Adipocyte (in vitro differentiated cells): ENCODE results near the gene PLCXD3.
"Not testable (repeated sequence)": the region's sequence is repeated elsewhere in the genome, so short reads cannot be mapped to it uniquely, and the experiment has no call there.

Experiments used
- DNase-seq: peaks from one replicate; pipeline ENCODE4 v3.0.0-alpha.2; 2015; ENCODE audit warnings: low read depth
- H3K27me3 ChIP-seq: replicated peaks from 2 replicates; pipeline ENCODE4 v1.7.0; 2013; ENCODE audit warnings: mild to moderate bottlenecking, low read length, moderate library complexity; ENCODE audit not compliant: control insufficient read depth, insufficient read depth
- H3K36me3 ChIP-seq: 2 replicates; pipeline ENCODE4 v1.7.0; 2013; ENCODE audit warnings: low read length, mild to moderate bottlenecking, moderate library complexity; ENCODE audit not compliant: control insufficient read depth, insufficient read depth, severe bottlenecking
- H3K4me1 ChIP-seq: 2 replicates; pipeline ENCODE4 v1.7.0; 2013; ENCODE audit warnings: mild to moderate bottlenecking, low read length, moderate library complexity; ENCODE audit not compliant: control insufficient read depth, insufficient read depth
- H3K4me3 ChIP-seq: 2 replicates; pipeline ENCODE4 v1.7.0; 2013; ENCODE audit warnings: mild to moderate bottlenecking, low read length, moderate library complexity
- H3K9ac ChIP-seq: 2 replicates; pipeline ENCODE4 v1.7.0; 2013; ENCODE audit warnings: mild to moderate bottlenecking, low read length, moderate library complexity
- H3K9me3 ChIP-seq: 2 replicates; pipeline ENCODE4 v1.7.0; 2013; ENCODE audit warnings: mild to moderate bottlenecking, low read length, moderate library complexity; ENCODE audit not compliant: control insufficient read depth

Gene PLCXD3

GRCh38 chr5:41522193-41522786, 11.9 kb upstream of the PLCXD3 start:
- H3K4me1 ChIP-seq, result peaks cover 7% of the 10 kb centered on the region
- no peak overlapping the region for H3K4me3 ChIP-seq
- DNase-seq, result no peak
- H3K9me3 ChIP-seq, result no peaks in the 10 kb centered on the region
- no peak overlapping the region for H3K9ac ChIP-seq
- H3K27me3 ChIP-seq, result no peaks in the 10 kb centered on the region
- H3K36me3 ChIP-seq, result no peaks in the 10 kb centered on the region

- H3K9me3 ChIP-seq, result no peaks in the 10 kb centered on the region
Measured at GRCh38 chr5:41519801-41520200, 9.4 kb upstream of the PLCXD3 start.

GRCh38 chr5:41517909-41518308, 7.5 kb upstream of the PLCXD3 start:
- Histone ChIP-seq H3K9ac (no peak overlapping the region), H3K36me3 (no peaks in the 10 kb centered on the region), H3K4me1 (no peaks in the 10 kb centered on the region), H3K4me3 (no peak overlapping the region), H3K27me3 (no peaks in the 10 kb centered on the region), H3K9me3 (no peaks in the 10 kb centered on the region)
- DNase-seq, result peak; percentile 44

More at GRCh38 chr5:41519801-41520200, 9.4 kb upstream of the PLCXD3 start:
- H3K4me1 ChIP-seq, result no peaks in the 10 kb centered on the region
- no peak overlapping the region for H3K4me3 ChIP-seq
- DNase-seq, result no peak
- H3K9ac ChIP-seq, result no peak overlapping the region
- H3K36me3 ChIP-seq, result no peaks in the 10 kb centered on the region
- no peaks in the 10 kb centered on the region for H3K27me3 ChIP-seq

GRCh38 chr5:41511241-41511640, 840 bp upstream of the PLCXD3 start:
- DNase-seq, result no peak
- Histone ChIP-seq H3K9me3 (no peaks in the 10 kb centered on the region), H3K4me3 (peak overlapping the region; percentile 86), H3K9ac (no peak overlapping the region), H3K27me3 (peaks cover 10% of the 10 kb centered on the region), H3K4me1 (peaks cover 23% of the 10 kb centered on the region), H3K36me3 (no peaks in the 10 kb centered on the region)

- peak overlapping the region; percentile 86 for H3K4me3 ChIP-seq
- peaks cover 10% of the 10 kb centered on the region for H3K27me3 ChIP-seq
Measured at GRCh38 chr5:41509399-41510175, 814 bp downstream of the PLCXD3 start.

GRCh38 chr5:41508696-41509398, 1.6 kb downstream of the PLCXD3 start:
- Histone ChIP-seq H3K4me3 (peak overlapping the region; percentile 86), H3K4me1 (peaks cover 23% of the 10 kb centered on the region), H3K36me3 (no peaks in the 10 kb centered on the region), H3K9ac (no peak overlapping the region), H3K9me3 (no peaks in the 10 kb centered on the region), H3K27me3 (peaks cover 10% of the 10 kb centered on the region)
- DNase-seq, result peak; percentile 4

More at GRCh38 chr5:41509399-41510175, 814 bp downstream of the PLCXD3 start:
- Histone ChIP-seq H3K9me3 (no peaks in the 10 kb centered on the region), H3K9ac (peak overlapping the region; percentile 74), H3K4me1 (peaks cover 23% of the 10 kb centered on the region), H3K36me3 (no peaks in the 10 kb centered on the region)
- DNase-seq, result no peak

GRCh38 chr5:41508186-41508585, 2.2 kb downstream of the PLCXD3 start:
- peaks cover 10% of the 10 kb centered on the region for H3K27me3 ChIP-seq

GRCh38 chr5:41507501-41507900, 2.9 kb downstream of the PLCXD3 start:
- no peaks in the 10 kb centered on the region for H3K36me3 ChIP-seq
- no peaks in the 10 kb centered on the region for H3K9me3 ChIP-seq
- H3K4me1 ChIP-seq, result peaks cover 23% of the 10 kb centered on the region
- H3K9ac ChIP-seq, result no peak overlapping the region
- DNase-seq, result no peak
- H3K27me3 ChIP-seq, result peaks cover 10% of the 10 kb centered on the region
- H3K4me3 ChIP-seq, result no peak overlapping the region

More at GRCh38 chr5:41508186-41508585, 2.2 kb downstream of the PLCXD3 start:
- DNase-seq, result peak; percentile 5
- no peaks in the 10 kb centered on the region for H3K36me3 ChIP-seq
- H3K4me3 ChIP-seq, result peak overlapping the region; percentile 45
- peaks cover 23% of the 10 kb centered on the region for H3K4me1 ChIP-seq
- no peak overlapping the region for H3K9ac ChIP-seq
- H3K9me3 ChIP-seq, result no peaks in the 10 kb centered on the region

- Histone ChIP-seq H3K4me1 (peaks cover 4% of the 10 kb centered on the region), H3K27me3 (no peaks in the 10 kb centered on the region), H3K4me3 (no peak overlapping the region), H3K9ac (no peak overlapping the region), H3K9me3 (no peaks in the 10 kb centered on the region), H3K36me3 (no peaks in the 10 kb centered on the region)
- DNase-seq, result no peak
Measured at GRCh38 chr5:41503860-41504259, 6.5 kb downstream of the PLCXD3 start.

- no peak for DNase-seq
- H3K4me1 ChIP-seq, result peaks cover 1% of the 10 kb centered on the region
- no peak overlapping the region for H3K4me3 ChIP-seq
- H3K9me3 ChIP-seq, result no peaks in the 10 kb centered on the region
- H3K9ac ChIP-seq, result no peak overlapping the region
- no peaks in the 10 kb centered on the region for H3K27me3 ChIP-seq
- H3K36me3 ChIP-seq, result no peaks in the 10 kb centered on the region
Measured at GRCh38 chr5:41503310-41503709, 7.1 kb downstream of the PLCXD3 start.

- H3K27me3 ChIP-seq, H3K36me3 ChIP-seq, H3K9me3 ChIP-seq, DNase-seq, H3K4me3 ChIP-seq, H3K4me1 ChIP-seq, H3K9ac ChIP-seq: not testable (repeated sequence)
Measured at GRCh38 chr5:41493490-41494126, 16.8 kb downstream of the PLCXD3 start.
